Keratinocyte (primary cell): ENCODE results near the gene DPCD.

Experiments
- EZH2 ChIP-seq: IDR thresholded peaks from one replicate; pipeline ENCODE4 v1.6.1; 2012; ENCODE audit warnings: inconsistent platforms, mild to moderate bottlenecking, low read length, moderate library complexity
- TF ChIP-seq, protein P1 (sequence below), 3 experiments: IDR thresholded peaks in 1 of 3; conservative IDR thresholded peaks in 1 of 3; optimal IDR thresholded peaks in 1 of 3; 2 replicates in 2 of 3; 3 replicates in 1 of 3; pipeline versions ENCODE3 to v1.5.1; 2011; ENCODE audit warnings: low read length in 3 of 3, mild to moderate bottlenecking in 3 of 3, moderate library complexity in 2 of 3, control low read depth in 1 of 3, inconsistent platforms in 1 of 3; ENCODE audit not compliant: insufficient read depth in 2 of 3; ENCODE audit errors: extremely low read depth in 1 of 3

DNA sequence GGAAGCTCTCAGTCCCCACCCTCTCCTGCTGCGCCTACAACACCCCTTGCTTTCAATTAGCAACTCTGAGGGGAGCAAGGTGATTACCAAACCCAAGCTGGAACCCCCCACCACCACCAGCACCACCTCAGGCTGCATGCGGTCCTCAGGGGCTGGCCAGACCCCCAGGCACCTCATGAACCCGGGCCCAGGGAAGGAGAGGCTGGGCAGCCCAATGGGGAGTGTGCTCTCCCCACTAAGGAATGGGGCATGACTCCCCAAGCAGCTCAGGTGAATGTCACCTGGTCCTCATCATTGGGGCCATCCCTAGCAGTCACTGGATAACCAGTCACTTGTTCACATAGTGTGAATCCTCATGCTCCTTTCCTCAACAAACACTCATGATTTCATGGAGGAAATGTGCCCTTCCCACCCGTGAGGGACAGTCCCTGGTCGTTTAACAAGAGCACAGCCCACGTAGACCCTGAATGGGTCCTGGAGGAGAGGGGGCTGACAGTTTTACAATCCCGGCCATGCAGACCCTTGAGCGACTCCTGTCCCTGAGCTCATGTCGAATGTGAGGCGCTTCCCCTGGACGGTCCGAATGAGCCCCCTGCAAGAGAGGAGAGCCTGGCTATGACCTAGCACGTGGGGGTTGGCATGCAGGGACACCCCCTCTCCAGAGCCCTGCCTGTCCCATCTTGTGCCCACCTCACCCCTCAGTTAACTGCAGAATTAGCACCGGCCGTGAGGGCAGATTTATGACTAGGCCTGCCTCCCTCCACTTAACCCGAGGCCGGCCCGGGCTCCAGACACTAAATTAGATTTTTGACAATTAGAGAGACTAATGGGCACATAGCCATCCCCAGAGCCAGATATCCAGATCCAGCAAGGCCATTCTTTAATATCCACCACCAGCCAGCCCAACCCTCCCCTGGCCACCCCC lies 29.2 kb upstream of the DPCD start:
- TF ChIP-seq, protein P1, sequence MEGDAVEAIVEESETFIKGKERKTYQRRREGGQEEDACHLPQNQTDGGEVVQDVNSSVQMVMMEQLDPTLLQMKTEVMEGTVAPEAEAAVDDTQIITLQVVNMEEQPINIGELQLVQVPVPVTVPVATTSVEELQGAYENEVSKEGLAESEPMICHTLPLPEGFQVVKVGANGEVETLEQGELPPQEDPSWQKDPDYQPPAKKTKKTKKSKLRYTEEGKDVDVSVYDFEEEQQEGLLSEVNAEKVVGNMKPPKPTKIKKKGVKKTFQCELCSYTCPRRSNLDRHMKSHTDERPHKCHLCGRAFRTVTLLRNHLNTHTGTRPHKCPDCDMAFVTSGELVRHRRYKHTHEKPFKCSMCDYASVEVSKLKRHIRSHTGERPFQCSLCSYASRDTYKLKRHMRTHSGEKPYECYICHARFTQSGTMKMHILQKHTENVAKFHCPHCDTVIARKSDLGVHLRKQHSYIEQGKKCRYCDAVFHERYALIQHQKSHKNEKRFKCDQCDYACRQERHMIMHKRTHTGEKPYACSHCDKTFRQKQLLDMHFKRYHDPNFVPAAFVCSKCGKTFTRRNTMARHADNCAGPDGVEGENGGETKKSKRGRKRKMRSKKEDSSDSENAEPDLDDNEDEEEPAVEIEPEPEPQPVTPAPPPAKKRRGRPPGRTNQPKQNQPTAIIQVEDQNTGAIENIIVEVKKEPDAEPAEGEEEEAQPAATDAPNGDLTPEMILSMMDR (optimal IDR thresholded peaks at IDR 0.05 in 1 of 3, IDR thresholded peaks at IDR 0.05 in 1 of 3, conservative IDR thresholded peaks at IDR 0.05 in 1 of 3; ENCODE audit: extremely low read depth in 1 of 3, insufficient read depth in 2 of 3, low read length in 3 of 3): no peak
- no peak for TF ChIP-seq EZH2
